GM12874 (cell line): ENCODE results near the gene VIT.

Experiments used
- CTCF ChIP-seq: IDR thresholded peaks from 2 replicates; pipeline ENCODE4 v1.5.1; 2011; ENCODE audit warnings: low read depth, mild to moderate bottlenecking, control low read depth, low read length, moderate library complexity; ENCODE audit not compliant: insufficient read depth

Gene VIT

GRCh38 chr2:36781907-36782720, 85.6 kb downstream of the VIT start:
- no peak for TF ChIP-seq CTCF

- TF ChIP-seq CTCF, result no peak
Measured at GRCh38 chr2:36783246-36783645, 86.7 kb downstream of the VIT start.

GRCh38 chr2:36785179-36785795, 88.8 kb downstream of the VIT start:
- peak; percentile 92 for TF ChIP-seq CTCF

GRCh38 chr2:36789181-36789804, 92.8 kb downstream of the VIT start:
- TF ChIP-seq CTCF, result no peak

- no peak for TF ChIP-seq CTCF
Measured at GRCh38 chr2:36792951-36793350, 96.4 kb downstream of the VIT start.

DNA sequence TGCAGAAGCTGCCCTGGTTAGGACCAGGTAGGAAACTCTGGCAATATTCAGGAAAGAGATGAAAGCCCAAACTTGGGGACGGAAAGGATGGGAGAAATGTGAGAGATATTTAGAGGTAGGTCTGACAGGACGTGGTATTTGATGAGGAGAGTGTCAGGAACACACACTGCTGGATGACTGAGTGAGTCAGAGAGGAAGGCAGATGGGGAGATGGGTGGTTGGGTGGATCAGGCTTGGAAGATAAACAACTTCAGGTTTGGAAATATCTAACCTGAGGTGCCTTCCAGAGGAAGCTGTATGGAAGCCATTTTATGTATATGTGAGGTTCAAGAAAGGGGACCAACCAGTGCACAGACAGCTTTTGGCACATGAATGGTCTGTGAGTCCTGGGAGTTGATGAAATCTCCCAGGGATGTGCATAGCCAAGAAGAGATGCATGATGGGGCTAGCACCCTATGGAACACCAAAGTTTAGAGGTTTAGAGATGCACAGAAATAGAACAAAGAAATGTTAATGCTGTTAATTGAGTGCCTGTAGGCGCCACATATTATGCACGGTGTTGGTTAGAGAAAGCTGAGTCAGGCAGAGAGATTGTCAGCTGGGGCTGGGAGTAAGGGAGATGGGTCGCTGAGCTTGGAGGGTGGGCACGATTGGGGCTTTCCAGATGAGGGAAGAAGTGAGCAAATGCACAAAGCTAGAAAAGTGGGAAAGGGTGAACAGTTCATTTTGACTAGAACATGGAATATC, 101.0 kb downstream of the VIT start:
- TF ChIP-seq CTCF, result no peak

GRCh38 chr2:36798724-36799123, 102.2 kb downstream of the VIT start:
- TF ChIP-seq CTCF, result no peak
